Measurements from ENCODE around the gene NEURL1.

Gene NEURL1

DNA sequence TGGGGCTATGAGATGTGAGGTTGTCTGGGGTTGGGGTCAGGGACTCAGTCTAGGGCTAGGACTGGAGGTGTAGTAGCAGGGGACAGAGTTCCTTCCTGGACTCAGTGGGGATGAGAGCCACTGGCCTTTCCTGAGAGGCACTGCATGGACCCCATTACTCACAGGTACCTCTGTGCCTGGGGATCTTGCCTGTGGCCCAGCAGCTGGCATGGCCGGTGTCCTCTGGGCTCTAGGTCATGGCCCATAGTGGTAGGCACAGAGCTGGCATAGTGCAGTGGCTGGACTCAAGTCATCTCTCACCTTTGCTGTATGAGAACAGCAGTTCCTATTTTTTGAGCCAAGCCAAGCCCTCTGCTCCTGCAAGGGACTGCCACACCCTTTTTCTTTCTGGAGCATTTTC is 51.9 kb downstream of the NEURL1 start:
- TF ChIP-seq, protein P1, sequence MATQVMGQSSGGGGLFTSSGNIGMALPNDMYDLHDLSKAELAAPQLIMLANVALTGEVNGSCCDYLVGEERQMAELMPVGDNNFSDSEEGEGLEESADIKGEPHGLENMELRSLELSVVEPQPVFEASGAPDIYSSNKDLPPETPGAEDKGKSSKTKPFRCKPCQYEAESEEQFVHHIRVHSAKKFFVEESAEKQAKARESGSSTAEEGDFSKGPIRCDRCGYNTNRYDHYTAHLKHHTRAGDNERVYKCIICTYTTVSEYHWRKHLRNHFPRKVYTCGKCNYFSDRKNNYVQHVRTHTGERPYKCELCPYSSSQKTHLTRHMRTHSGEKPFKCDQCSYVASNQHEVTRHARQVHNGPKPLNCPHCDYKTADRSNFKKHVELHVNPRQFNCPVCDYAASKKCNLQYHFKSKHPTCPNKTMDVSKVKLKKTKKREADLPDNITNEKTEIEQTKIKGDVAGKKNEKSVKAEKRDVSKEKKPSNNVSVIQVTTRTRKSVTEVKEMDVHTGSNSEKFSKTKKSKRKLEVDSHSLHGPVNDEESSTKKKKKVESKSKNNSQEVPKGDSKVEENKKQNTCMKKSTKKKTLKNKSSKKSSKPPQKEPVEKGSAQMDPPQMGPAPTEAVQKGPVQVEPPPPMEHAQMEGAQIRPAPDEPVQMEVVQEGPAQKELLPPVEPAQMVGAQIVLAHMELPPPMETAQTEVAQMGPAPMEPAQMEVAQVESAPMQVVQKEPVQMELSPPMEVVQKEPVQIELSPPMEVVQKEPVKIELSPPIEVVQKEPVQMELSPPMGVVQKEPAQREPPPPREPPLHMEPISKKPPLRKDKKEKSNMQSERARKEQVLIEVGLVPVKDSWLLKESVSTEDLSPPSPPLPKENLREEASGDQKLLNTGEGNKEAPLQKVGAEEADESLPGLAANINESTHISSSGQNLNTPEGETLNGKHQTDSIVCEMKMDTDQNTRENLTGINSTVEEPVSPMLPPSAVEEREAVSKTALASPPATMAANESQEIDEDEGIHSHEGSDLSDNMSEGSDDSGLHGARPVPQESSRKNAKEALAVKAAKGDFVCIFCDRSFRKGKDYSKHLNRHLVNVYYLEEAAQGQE (IDR thresholded peaks at IDR 0.05; ENCODE audit: insufficient read depth in 1 of 2, low read depth in 2 of 2, low read length in 2 of 2): no peak
- TF ChIP-seq SIN3A (IDR thresholded peaks at IDR 0.05; ENCODE audit: borderline replicate concordance, insufficient read depth, low read length) (no peak), TAF1 (IDR thresholded peaks at IDR 0.05; ENCODE audit: borderline replicate concordance, insufficient read depth, low read length) (no peak), FOXP2 (optimal IDR thresholded peaks at IDR 0.05; ENCODE audit: borderline replicate concordance, extremely low read depth, extremely low read length, insufficient read depth) (no peak), POLR2AphosphoS5 (IDR thresholded peaks at IDR 0.05; ENCODE audit: low read depth, low read length) (no peak)

DNA sequence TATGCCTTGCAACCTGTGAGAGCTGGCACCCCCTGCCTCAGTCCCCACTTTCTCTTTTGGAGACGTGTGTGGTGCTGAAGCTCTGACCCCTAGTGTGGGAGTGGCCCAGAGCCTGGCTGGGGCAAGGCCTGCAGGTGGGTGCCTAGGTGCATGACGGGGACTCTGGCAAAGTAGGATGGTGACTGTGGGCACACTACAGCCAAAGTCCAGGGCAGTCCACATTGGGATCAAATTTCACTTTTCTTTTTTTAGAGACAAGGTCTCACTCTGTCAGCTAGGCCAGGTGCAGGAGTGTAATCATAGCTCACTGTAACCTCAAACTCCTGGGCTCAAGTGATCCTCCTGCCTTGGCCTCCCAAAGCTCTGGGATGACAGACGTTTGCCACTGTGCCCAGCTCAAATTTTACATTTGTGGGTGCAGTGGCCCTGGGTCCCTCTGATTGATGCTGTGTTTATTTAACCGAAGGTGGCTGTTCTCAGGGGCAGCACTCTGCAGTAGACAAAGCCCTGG is 52.3 kb downstream of the NEURL1 start:
- TF ChIP-seq TAF1 (IDR thresholded peaks at IDR 0.05; ENCODE audit: borderline replicate concordance, insufficient read depth, low read length) (no peak), SIN3A (IDR thresholded peaks at IDR 0.05; ENCODE audit: borderline replicate concordance, insufficient read depth, low read length) (no peak), POLR2AphosphoS5 (IDR thresholded peaks at IDR 0.05; ENCODE audit: low read depth, low read length) (no peak), FOXP2 (optimal IDR thresholded peaks at IDR 0.05; ENCODE audit: borderline replicate concordance, extremely low read depth, extremely low read length, insufficient read depth) (no peak)
- TF ChIP-seq, protein P1 (IDR thresholded peaks at IDR 0.05; ENCODE audit: insufficient read depth in 1 of 2, low read depth in 2 of 2, low read length in 2 of 2): no peak

DNA sequence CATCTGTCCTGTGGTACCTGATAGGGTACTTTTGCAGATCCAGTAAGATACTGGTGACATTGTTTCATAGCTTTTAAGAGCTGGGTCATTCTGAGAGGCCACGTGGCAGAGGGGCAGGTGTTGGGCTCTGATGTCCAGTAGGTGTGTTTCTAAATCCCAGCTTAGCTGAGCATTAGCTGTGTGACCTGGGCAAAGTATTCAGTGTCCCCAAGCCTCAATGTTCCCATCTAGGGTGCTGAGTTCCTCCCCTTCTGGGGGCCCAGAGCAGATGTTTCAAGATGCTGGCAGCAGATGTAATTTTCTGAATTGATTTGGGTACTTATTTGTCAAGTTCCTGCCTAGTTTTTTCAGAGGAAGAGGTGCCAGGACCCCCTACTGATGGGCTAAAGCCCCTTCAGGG is 52.9 kb downstream of the NEURL1 start:
- TF ChIP-seq, protein P1 (IDR thresholded peaks at IDR 0.05; ENCODE audit: insufficient read depth in 1 of 2, low read depth in 2 of 2, low read length in 2 of 2): no peak

- no peak for TF ChIP-seq TAF1 (IDR thresholded peaks at IDR 0.05; ENCODE audit: borderline replicate concordance, insufficient read depth, low read length)
- TF ChIP-seq, protein P1 (IDR thresholded peaks at IDR 0.05; ENCODE audit: insufficient read depth in 1 of 2, low read depth in 2 of 2, low read length in 2 of 2): no peak
These were observed 54.0 kb downstream of the NEURL1 start for GRCh38 chr10:103547391-103547946.

DNA sequence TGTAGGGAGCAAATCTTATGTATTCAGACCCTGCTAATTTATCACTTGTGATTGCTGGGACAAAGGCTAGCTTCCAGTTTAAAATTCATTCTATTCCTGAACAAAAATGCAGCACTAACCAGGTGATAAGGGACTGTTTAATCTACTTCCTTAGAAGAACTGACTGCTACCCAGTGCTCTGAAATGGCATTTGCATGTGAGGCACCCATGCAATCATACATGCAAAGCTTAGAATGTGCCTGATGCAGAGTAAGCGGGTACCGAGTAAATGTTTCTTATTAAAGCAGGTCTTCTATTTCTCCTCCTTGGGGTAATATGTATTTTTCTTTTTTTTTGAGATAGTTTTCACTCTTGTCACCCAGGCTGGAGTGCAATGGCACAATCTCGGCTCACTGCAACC is 54.5 kb downstream of the NEURL1 start:
- TF ChIP-seq, protein P1 (IDR thresholded peaks at IDR 0.05; ENCODE audit: insufficient read depth in 1 of 2, low read depth in 2 of 2, low read length in 2 of 2): no peak
- TF ChIP-seq POLR2AphosphoS5 (IDR thresholded peaks at IDR 0.05; ENCODE audit: low read depth, low read length) (no peak), TAF1 (IDR thresholded peaks at IDR 0.05; ENCODE audit: borderline replicate concordance, insufficient read depth, low read length) (no peak), FOXP2 (optimal IDR thresholded peaks at IDR 0.05; ENCODE audit: borderline replicate concordance, extremely low read depth, extremely low read length, insufficient read depth) (no peak), SIN3A (IDR thresholded peaks at IDR 0.05; ENCODE audit: borderline replicate concordance, insufficient read depth, low read length) (no peak)
